Jurkat, Clone E6-1 (cell line): ENCODE results near the gene YIPF4.
"Not testable (repeated sequence)": the region's sequence is repeated elsewhere in the genome, so short reads cannot be mapped to it uniquely, and the experiment has no call there.

Source experiments
- DNase-seq: peaks from one replicate; pipeline ENCODE4 v3.0.0-alpha.2; 2011; ENCODE audit warnings: low read depth, low spot score
- H3K4me3 ChIP-seq: 2 replicates; pipeline ENCODE4 v1.5.1; 2011; ENCODE audit warnings: mild to moderate bottlenecking, low read length, control low read depth, moderate library complexity

The YIPF4 gene

DNA sequence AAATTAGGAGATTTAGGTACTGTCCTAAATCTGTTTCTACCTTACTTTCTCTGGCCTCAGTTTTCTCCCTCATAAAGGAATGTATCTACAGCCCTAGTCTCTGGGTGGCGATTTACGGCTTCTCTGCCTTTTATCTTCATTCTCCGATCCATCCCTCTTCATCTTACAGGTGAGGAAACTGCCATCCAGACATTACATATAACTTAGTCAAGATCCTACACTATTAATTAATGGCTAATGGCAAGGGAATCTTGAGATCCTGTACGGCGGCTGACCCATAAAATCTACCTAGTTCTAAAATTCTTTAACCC, 386 bp upstream of the YIPF4 start:
- peak overlapping the region; percentile 77 for H3K4me3 ChIP-seq
- no peak for DNase-seq

DNA sequence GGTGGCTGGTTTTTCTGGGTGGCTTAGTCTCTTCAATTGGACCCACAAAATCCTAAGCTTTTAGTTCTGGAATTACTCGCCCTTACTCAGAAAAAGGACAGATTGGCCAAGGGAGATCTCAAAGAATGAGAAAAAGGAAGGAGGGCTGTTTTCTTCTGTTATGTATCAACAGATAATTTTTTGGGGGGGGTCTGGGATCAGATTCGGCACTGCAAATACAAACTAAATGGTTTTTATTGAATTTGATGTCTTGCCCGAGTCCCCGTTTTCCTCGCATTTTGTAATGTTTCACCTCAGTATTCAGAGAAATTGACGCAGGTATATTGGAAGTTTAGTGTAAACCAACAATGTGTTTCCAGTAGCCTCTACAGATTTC, 762 bp downstream of the YIPF4 start:
- no peak for DNase-seq
- peak overlapping the region; percentile 77 for H3K4me3 ChIP-seq

DNA sequence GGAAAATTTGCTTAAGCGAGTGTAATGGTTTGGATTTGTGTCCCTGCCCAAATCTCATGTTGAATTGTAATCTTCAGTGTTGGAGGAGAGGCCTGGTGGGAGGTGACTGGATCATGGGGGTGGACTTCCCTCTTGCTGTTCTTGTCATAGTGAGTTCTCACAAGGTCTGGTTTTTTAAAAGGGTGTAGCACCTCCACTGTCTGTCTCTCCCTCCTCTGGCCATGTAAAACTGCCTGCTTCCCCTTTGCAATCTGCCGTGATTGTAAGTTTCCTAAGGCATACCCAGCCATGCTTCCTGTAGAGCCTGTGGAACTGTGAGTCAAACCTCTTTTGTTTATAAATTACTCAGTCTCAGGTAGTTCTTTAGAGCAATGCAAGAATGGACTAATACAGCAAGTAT, 6.6 kb downstream of the YIPF4 start:
- no peak overlapping the region for H3K4me3 ChIP-seq
- DNase-seq: no peak

DNA sequence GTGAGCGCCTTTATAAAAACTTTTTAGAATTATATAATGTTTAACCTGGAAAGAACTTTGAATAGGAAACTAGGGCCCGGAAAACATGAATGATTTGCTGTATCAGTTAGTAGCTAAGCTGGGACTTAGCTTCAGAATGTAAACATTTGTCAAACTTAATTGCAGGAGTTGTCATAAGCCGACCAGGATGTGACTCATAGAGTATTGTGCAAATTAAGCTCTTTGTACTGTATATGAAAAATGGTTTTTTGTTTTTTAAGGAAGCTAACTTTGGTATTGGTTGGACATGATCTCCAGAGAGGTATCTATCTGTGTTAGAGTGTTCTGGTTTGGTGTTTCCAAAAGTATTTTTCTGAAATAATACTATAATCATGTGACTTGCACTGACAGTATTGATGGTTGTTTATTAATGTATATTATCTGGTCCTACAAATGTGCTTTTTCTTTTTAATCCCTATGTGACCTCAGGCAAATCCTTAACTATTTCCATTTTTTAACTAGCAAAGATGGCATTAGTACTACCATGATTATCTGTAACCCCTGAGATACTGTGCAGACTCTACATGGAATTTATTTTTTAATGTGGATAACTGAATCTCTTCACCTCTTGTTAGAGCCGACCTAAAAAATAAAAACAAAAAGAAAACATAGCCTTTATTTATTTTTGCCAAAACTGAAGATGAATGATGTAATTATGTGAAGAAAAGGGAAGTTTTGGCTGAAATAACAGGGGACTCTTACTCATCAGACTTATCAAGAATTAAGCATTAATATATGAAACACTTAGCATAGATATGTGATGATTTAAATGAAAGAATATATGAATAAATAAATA, 11.7 kb downstream of the YIPF4 start:
- DNase-seq: no peak
- H3K4me3 ChIP-seq: no peak overlapping the region

DNA sequence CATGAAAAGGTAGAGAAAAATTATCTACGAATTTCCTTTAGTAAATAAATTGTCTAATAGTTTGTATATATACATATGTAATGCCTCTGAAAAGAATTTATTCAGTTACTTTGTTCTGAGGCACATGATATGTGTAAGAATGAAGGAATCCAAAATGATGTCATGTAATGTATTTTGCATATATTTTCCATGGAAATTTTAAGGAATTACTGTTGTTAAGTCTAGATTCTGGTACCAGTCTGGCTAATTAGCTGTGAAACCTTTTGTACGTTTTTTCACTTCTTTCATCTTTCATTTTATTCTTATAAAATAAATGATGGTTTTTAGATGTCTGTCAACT, 12.3 kb downstream of the YIPF4 start:
- no peak for DNase-seq
- H3K4me3 ChIP-seq: no peak overlapping the region

DNA sequence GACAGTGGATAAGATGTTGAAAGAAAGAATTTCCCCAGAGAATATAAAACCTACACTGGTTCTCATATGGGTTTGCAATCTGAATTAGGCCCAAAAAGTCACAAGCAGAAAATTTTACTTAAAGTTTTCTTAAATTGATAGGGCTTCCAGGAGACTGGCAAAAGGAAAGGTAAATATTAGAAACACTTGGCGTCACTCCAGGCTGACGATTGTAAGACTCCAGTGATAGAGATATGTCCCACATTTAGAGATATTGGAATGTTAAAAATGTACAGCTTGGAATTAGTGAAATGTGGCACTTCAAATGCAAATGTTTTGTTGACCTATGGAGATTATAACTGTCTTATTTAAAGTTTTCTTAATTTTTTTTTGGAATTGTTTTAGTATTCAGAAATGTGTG, 14.0 kb downstream of the YIPF4 start:
- DNase-seq: no peak
- no peak overlapping the region for H3K4me3 ChIP-seq

DNA sequence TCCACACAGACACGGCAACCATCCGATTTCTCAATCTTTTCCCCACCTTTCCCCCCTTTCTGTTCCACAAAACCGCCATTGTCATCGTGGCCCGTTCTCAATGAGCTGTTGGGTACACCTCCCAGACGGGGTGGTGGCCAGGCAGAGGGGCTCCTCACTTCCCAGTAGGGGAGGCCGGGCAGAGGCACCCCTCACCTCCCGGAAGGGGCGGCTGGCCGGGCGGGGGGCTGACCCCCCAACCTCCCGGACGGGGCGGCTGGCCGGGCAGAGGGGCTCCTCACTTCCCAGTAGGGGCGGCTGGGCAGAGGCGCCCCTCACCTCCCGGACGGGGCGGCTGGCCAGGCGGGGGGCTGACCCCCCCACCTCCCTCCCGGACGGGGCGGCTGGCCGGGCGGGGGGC, 15.8 kb downstream of the YIPF4 start:
- DNase-seq, H3K4me3 ChIP-seq: not testable (repeated sequence)

DNA sequence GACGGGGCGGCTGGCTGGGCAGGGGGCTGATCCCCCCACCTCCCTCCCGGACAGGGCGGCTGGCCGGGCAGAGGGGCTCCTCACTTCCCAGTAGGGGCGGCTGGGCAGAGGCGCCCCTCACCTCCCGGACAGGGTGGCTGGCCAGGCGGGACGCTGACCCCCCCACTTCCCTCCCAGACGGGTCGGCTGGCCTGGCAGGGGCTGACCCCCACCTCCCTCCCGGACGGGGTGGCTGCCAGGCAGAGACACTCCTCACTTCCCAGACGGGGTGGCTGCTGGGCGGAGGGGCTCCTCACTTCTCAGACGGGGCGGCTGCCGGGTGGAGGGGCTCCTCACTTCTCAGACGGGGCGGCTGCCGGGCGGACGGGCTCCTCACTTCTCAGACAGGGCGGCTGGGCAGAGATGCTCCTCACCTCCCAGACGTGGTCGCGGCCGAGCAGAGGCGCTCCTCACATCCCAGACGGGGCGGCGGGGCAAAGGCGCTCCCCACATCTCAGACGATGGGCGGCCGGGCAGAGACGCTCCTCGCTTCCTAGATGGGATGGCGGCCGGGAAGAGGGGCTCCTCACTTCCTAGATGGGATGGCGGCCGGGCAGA, 16.4 kb downstream of the YIPF4 start:
- H3K4me3 ChIP-seq, DNase-seq: not testable (repeated sequence)

DNA sequence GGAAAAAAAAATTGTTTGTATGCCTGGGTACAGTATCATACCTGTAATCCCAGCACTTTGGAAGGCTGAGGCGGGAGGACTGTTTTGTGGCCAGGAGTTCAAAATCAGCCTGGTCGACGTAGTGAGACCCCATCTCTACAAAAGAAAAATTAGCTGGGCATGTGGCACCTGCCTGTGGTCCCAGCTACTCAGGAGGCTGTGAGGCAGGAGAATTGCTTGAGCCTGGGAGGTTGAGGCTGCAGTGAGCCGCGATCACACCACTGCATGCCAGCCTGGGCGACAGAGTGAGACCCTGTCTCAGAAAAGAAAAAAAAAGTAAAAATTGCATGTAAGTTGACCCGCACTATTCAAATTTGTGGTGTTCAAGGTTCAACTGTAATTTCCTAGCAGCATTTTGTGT, 32.9 kb downstream of the YIPF4 start:
- no peak for DNase-seq
- H3K4me3 ChIP-seq: no peak overlapping the region

DNA sequence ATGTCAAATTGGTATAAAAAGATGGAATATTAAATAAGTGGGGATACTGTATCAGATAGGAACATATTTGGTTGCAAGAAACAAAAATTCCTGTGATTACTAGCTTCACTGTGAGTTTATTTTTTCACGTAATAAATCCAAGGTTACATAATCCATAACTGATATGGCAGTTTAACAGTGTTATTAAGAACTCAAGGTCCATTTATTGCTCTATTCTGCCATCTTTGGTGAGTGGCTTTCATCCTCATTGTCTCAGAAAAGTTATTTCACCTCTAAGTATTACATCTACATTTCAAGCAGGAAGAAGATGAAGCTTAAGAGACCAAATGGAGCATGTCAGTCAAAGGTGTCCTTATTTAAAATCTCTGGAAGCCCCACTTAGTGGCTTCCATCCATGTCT, 37.2 kb downstream of the YIPF4 start:
- no peak overlapping the region for H3K4me3 ChIP-seq
- DNase-seq: no peak

DNA sequence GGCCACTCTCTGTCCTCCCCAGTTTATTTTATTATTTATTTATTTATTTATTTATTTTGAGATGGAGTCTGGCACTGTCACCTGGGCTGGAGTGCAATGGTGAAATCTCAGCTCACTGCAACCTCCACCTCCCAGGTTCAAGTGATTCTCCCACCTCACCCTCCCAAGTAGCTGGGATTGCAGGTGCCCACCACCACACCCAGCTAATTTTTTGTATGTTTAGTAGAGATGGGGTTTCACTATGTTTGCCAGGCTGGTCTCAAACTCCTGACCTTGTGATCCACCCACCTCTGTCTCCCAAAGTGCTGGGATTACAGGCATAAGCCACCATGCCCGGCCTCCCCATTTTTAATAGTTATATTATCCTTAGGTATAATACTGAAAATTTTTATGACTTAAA, 51.0 kb downstream of the YIPF4 start:
- not testable (repeated sequence) for H3K4me3 ChIP-seq, DNase-seq

DNA sequence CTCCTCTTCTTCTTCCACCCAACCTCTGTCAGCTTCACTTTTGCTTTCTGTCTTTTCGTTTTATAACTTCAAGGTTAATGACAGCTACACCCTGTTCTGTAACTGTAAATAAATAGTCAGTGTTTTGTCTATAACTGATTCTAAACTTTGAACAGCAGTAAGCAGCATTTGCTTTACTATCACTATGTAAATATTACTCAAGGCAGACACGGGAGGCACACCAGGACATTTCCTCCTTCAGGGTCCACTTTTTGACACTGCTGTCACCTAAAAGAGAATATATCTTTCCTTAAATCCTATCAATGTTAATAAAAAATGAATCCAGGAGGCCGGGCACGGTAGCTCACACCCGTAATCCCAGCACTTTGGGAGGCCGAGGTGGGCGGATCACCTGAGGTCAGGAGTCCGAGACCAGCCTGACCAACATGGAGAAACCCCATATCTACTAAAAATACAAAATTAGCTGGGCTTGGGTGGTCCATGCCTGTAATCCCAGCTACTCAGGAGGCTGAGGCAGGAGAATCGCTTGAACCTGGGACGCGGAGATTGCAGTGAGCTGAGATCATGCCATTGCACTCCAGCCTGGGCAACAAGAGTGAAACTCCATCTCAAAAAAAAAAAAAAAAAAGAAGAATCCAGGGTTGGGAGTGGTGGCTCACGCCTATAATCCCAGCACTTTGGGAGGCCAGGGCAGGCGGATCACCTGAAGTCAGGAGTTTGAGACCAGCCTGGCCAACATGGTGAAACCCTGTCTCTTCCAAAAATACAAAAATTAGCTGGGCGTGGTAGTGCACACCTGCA, 51.7 kb downstream of the YIPF4 start:
- not testable (repeated sequence) for DNase-seq, H3K4me3 ChIP-seq

DNA sequence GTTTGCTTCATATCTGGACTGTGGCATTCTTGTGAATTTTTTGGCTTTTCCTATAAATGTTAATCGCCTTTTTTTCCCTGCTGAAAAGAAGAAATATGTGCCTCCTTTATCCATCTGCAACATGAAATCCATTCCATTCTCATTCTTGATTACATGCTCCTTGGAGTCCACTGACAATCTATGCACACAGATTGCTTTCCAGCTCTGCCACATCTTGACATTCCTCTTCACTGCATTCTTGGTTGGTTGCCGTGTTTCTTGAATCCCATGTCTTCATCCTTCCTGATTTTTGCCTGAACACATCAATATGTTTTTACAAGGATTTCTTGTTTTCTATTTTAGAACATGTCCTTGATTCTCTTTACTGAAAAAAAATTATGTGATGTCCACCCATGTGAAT, 52.4 kb downstream of the YIPF4 start:
- no peak for DNase-seq
- no peak overlapping the region for H3K4me3 ChIP-seq

DNA sequence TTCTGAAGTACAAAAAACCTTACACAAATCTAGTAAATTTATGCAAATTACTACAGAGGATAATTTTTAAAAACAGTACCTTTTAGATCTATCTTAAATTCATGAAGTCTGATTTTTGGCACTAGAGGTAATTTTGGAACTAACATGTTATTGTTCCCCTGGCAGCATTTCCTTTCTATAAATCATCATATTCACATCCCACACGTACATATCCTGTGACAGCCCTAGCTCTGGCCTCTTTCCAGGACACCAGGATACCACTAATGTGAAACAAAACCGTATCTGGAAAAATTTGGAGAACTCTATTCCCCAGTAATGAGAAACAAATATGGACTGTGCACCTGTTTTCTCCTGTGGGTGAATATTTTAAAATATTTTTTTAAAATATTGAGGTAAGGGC, 65.1 kb downstream of the YIPF4 start:
- DNase-seq: no peak
- H3K4me3 ChIP-seq: no peak overlapping the region

DNA sequence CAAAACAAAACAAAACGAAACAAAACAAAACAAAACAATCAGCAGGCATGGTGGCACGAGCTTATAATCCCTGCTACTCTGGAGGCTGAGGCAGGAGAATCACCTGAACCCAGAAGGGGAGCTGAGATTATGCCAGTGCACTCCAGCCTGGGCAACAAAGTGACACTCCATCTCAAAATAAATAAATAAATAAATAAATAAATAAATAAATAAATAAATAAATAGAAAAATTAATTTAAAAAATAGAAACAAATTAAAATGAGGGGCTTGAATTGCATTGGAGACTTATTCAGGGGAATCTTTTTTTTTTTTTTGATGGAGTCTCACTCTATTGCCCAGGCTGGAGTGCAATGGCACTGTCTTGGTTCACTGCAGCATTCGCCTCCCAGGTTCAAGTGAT, 73.1 kb downstream of the YIPF4 start:
- not testable (repeated sequence) for DNase-seq

DNA sequence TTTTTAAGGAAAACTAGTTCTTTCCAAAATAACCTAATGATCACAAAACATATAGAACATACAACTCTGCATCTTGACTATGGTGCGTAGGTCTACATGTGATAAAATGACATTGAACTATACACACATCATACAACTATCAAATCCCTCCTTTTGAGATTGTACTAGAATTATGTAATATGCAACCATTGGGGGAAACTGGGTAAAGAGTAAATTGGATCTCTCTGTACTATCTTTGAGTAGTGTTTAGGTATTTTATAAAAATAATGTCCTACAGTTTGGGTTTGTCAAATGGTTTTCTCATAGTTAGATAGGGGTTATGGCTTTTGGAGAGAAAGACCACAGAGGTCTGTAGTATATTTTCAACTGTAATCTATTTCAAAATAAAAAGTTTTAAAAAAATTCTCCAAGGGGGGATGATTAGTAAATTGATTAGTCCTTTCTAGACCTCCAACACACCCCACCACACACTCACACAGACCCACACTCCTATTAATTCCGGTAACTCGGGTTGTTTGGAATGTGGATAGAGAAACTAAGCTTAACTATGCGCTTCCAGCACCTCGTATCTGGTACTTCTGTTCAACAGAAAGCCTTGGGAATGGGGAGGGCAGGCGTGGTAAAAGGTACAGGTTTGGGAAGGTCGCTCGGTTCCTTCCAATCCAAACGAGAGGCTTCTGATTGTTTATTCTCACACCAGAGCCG, 78.4 kb downstream of the YIPF4 start:
- peak overlapping the region; percentile 79 for H3K4me3 ChIP-seq
- DNase-seq: no peak

More for the DNA sequence above, 73.1 kb downstream of the YIPF4 start:
- not testable (repeated sequence) for H3K4me3 ChIP-seq

DNA sequence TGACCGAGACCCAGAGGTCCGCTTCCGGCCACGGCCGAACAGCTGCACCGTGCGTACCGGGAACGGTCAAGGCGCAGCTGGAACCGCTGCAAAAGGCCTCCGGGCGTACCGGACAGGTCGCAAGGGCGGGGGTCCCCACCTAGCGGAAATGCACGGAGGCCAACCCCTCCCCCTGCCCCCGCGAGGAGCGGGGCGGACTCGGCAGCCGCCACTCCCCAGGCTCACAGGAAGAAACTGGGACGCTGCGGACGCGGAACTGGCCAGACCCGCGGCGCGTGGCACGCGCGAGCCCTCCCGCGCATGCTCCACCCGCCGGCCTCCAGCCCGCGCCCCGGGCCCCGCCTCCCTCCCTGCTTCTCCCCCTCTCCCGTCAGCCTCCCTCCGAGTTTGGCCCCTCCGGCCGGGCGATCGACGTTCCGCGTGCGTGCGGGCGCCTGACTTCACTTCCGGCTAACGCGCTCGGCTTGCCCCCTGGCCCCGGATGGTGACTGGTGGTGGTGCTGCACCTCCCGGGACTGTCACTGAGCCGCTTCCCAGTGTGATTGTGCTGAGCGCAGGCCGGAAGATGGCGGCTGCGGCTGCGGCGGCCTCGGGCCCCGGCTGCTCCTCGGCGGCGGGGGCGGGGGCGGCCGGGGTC, 79.1 kb downstream of the YIPF4 start, which contains the start of gene BIRC6:
Gene BIRC6 (plus strand): TSS at position 343 of the 637 bp plus-strand sequence. CDS start 139 bp downstream, at position 482.
- peak within 1 kb of the TSS; percentile 79 for H3K4me3 ChIP-seq
- peak; percentile 72 for DNase-seq

DNA sequence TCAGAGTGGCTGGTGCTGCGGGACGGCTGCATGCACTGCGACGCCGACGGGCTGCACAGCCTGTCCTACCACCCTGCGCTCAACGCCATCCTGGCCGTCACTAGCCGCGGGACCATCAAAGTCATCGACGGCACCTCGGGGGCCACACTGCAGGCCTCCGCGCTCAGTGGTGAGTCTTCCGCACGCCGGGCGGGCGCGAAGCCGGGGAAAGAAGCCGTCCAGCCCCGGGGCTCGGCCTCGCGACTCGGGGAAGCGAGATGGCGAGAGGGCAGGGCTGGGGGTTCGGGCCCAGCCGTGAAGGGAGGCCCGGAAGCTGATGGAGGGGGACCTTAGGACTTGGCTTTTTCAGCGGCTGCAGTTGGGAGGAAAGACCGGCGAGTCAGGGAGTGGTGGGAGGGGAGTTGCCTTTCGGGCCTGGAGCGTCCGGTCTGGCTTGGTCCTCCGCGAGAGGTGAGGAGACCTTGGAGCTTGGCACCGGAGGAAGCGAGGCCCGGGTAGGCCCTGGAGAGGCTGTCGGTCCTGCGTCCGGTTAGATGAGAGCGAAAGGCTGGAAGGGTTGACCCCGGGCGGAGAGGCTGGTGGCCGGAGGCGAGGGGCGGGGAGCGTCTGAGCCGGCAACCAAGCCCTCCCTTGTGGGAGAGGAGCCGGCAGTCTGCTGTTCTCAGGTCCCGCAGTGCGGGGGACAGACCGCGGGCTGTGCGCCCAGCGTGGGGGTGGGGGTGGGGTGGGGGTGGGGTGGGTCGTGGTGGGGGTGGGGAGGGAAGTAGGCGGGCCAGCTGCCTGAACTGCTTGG, 79.8 kb downstream of the YIPF4 start:
- H3K4me3 ChIP-seq: peak overlapping the region; percentile 79
- DNase-seq: no peak

DNA sequence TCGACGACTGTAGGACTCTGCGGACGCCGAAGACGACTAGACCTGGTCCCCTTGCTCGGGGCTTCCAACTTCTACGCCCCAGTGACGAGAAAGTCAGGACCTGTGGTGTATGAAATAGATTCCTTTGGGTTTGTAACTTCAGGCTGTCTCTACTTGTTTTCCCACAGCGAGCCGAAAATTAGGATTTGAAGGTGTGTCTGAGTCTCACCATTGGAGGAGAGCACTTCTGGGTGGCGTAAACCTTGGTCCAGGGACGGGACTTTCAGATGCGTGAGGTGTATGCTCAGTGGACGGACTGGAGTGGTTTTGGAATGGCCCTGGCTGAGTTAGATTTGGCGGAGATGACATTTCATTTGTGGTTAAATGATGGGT, 80.4 kb downstream of the YIPF4 start:
- peak overlapping the region; percentile 79 for H3K4me3 ChIP-seq
- DNase-seq: no peak
